ENCODE data around the gene ROPN1.

DNA sequence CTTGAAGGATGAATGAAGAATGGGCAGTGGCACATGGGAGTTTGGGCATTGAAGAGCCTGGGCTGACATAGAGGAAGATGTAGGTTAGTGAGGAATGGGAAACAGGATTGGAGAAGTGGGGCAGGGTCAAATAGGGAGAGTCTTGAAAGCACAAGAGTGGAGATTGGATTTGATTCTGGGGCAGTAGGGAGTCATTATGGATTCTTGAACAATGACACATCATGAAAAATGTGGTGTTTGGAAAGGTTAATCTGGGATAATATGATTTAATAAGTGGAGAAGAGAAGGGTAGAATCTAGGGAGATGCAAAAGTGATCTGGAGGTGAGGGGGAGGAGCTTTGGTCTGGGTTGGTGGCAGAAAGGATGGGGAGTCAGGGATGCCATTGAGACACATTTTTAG is 45.4 kb upstream of the ROPN1 start:
- TF ChIP-seq, protein P1, sequence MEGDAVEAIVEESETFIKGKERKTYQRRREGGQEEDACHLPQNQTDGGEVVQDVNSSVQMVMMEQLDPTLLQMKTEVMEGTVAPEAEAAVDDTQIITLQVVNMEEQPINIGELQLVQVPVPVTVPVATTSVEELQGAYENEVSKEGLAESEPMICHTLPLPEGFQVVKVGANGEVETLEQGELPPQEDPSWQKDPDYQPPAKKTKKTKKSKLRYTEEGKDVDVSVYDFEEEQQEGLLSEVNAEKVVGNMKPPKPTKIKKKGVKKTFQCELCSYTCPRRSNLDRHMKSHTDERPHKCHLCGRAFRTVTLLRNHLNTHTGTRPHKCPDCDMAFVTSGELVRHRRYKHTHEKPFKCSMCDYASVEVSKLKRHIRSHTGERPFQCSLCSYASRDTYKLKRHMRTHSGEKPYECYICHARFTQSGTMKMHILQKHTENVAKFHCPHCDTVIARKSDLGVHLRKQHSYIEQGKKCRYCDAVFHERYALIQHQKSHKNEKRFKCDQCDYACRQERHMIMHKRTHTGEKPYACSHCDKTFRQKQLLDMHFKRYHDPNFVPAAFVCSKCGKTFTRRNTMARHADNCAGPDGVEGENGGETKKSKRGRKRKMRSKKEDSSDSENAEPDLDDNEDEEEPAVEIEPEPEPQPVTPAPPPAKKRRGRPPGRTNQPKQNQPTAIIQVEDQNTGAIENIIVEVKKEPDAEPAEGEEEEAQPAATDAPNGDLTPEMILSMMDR (IDR thresholded peaks at IDR 0.05): no peak
- no peak for TF ChIP-seq POLR2AphosphoS5 (IDR thresholded peaks at IDR 0.05)
- no peak for TF ChIP-seq EP300 (IDR thresholded peaks at IDR 0.05)
- TF ChIP-seq POLR2A (IDR thresholded peaks at IDR 0.05): no peak

Data from upper lobe of left lung (tissue), 4 donors.